ENCODE results near the gene TFB1M. TPM values are rescaled to one million over a fixed set of nuclear protein-coding genes. Genes with fewer than 3 reads are reported as not detected.

Gene TFB1M
- total RNA-seq, 1 donor from 2014 or later, result 20.6 TPM

GRCh38 chr6:155247618-155248007 is 66.7 kb downstream of the TFB1M start:
- TF ChIP-seq CTCF (IDR thresholded peaks at IDR 0.05), result no peak
- H3K27ac ChIP-seq, result peak overlapping the region; percentile 8
- intact Hi-C loops (cut with DNase I), result no loop called here
- H3K9me3 ChIP-seq, result no peaks in the 10 kb centered on the region
- DNase-seq (no peak), ATAC-seq (peak; percentile 57 to 77)
- no peaks in the 10 kb centered on the region for H3K27me3 ChIP-seq (ENCODE audit: low read depth)
- peaks cover 17% of the 10 kb centered on the region for H3K36me3 ChIP-seq
- H3K4me1 ChIP-seq, result no peaks in the 10 kb centered on the region
- no peak overlapping the region for H3K4me3 ChIP-seq

- no peak for TF ChIP-seq CTCF (IDR thresholded peaks at IDR 0.05)
- DNase-seq (no peak), ATAC-seq (no peak)
- H3K4me1 ChIP-seq, result no peaks in the 10 kb centered on the region
- no peak overlapping the region for H3K27ac ChIP-seq
- H3K36me3 ChIP-seq, result peaks cover 9% of the 10 kb centered on the region
- no peaks in the 10 kb centered on the region for H3K27me3 ChIP-seq (ENCODE audit: low read depth)
- H3K9me3 ChIP-seq, result no peaks in the 10 kb centered on the region
- no peak overlapping the region for H3K4me3 ChIP-seq
- intact Hi-C loops (cut with DNase I), result no loop called here
Measured at GRCh38 chr6:155246825-155247224, 67.5 kb downstream of the TFB1M start.

GRCh38 chr6:155245831-155246230 is 68.5 kb downstream of the TFB1M start:
- Histone ChIP-seq H3K36me3 (peaks cover 4% of the 10 kb centered on the region), H3K4me3 (no peak overlapping the region), H3K27me3 (ENCODE audit: low read depth) (no peaks in the 10 kb centered on the region), H3K4me1 (no peaks in the 10 kb centered on the region), H3K27ac (no peak overlapping the region), H3K9me3 (no peaks in the 10 kb centered on the region)
- no peak for DNase-seq
- TF ChIP-seq CTCF (IDR thresholded peaks at IDR 0.05), result no peak
- no peak for ATAC-seq
- intact Hi-C loops (cut with DNase I), result no loop called here

- Histone ChIP-seq H3K9me3 (no peaks in the 10 kb centered on the region), H3K4me1 (no peaks in the 10 kb centered on the region), H3K27ac (no peak overlapping the region), H3K36me3 (no peaks in the 10 kb centered on the region), H3K27me3 (ENCODE audit: low read depth) (no peaks in the 10 kb centered on the region), H3K4me3 (no peak overlapping the region)
- intact Hi-C loops (cut with DNase I), result no loop called here
- DNase-seq (no peak), ATAC-seq (no peak)
- no peak for TF ChIP-seq CTCF (IDR thresholded peaks at IDR 0.05)
Measured at GRCh38 chr6:155245193-155245592, 69.1 kb downstream of the TFB1M start.

- ATAC-seq (no peak), DNase-seq (no peak)
- Histone ChIP-seq H3K4me3 (no peak overlapping the region), H3K9me3 (no peaks in the 10 kb centered on the region), H3K27ac (no peak overlapping the region), H3K36me3 (no peaks in the 10 kb centered on the region), H3K4me1 (no peaks in the 10 kb centered on the region), H3K27me3 (ENCODE audit: low read depth) (no peaks in the 10 kb centered on the region)
- no peak for TF ChIP-seq CTCF (IDR thresholded peaks at IDR 0.05)
- intact Hi-C loops (cut with DNase I), result no loop called here
Measured at GRCh38 chr6:155244434-155244833, 69.8 kb downstream of the TFB1M start.

GRCh38 chr6:155241966-155242365 is 72.3 kb downstream of the TFB1M start:
- no peak for ATAC-seq

More at GRCh38 chr6:155241966-155242365, 72.3 kb downstream of the TFB1M start:
- Histone ChIP-seq H3K4me1 (no peaks in the 10 kb centered on the region), H3K9me3 (no peaks in the 10 kb centered on the region), H3K4me3 (no peak overlapping the region), H3K27me3 (ENCODE audit: low read depth) (no peaks in the 10 kb centered on the region), H3K27ac (no peak overlapping the region), H3K36me3 (no peaks in the 10 kb centered on the region)
- no peak for DNase-seq
- no peak for TF ChIP-seq CTCF (IDR thresholded peaks at IDR 0.05)
- intact Hi-C loops (cut with DNase I), result no loop called here
